H9 (cell line): ENCODE measurements around the gene NPHP4. TPM values are rescaled to one million over a fixed set of nuclear protein-coding genes. Genes with fewer than 3 reads are reported as not detected.

Source experiments
- DNase-seq: peaks from one replicate; pipeline ENCODE4 v3.0.0-alpha.2; 2017
- H2AFZ ChIP-seq: one replicate; pipeline ENCODE4 v1.6.1; 2013; ENCODE audit warnings: mild to moderate bottlenecking, low read length, control low read depth, moderate library complexity
- H2AK5ac ChIP-seq: 2 replicates; pipeline ENCODE4 v1.6.1; 2013; ENCODE audit warnings: low read length, control low read depth, mixed read lengths; ENCODE audit not compliant: insufficient read length
- H2BK120ac ChIP-seq: one replicate; pipeline ENCODE4 v1.6.1; 2013; ENCODE audit warnings: low read depth, mild to moderate bottlenecking, low read length, control low read depth, inconsistent platforms; ENCODE audit not compliant: poor library complexity, severe bottlenecking
- H2BK12ac ChIP-seq: 2 replicates; pipeline ENCODE4 v1.6.1; 2013; ENCODE audit warnings: low read length, control low read depth, mixed read lengths, low read depth; ENCODE audit not compliant: insufficient read length
- H2BK15ac ChIP-seq: 2 replicates; pipeline ENCODE4 v1.6.1; 2013; ENCODE audit warnings: low read depth, low read length, control low read depth
- H2BK20ac ChIP-seq: one replicate; pipeline ENCODE4 v1.6.1; 2013; ENCODE audit warnings: low read depth, mild to moderate bottlenecking, low read length, control low read depth, inconsistent platforms; ENCODE audit not compliant: poor library complexity, severe bottlenecking
- H2BK5ac ChIP-seq: 2 replicates; pipeline ENCODE4 v1.6.1; 2013; ENCODE audit warnings: low read length, control low read depth, mixed read lengths; ENCODE audit not compliant: insufficient read length
- H3K14ac ChIP-seq: 2 replicates; pipeline ENCODE4 v1.6.1; 2013; ENCODE audit warnings: low read length, control low read depth; ENCODE audit not compliant: insufficient read depth
- H3K18ac ChIP-seq: 2 replicates; pipeline ENCODE4 v1.6.1; 2013; ENCODE audit warnings: low read depth, mild to moderate bottlenecking, mixed read lengths, low read length, control low read depth; ENCODE audit not compliant: insufficient read length
- H3K23ac ChIP-seq: 2 replicates; pipeline ENCODE4 v1.6.1; 2013; ENCODE audit warnings: low read length, control low read depth, mixed read lengths, low read depth; ENCODE audit not compliant: insufficient read length
- H3K23me2 ChIP-seq: 2 replicates; pipeline ENCODE4 v1.6.1; 2013; ENCODE audit warnings: low read depth, mild to moderate bottlenecking, mixed read lengths, low read length, control low read depth; ENCODE audit not compliant: insufficient read length, poor library complexity, severe bottlenecking
- H3K27ac ChIP-seq: 2 replicates; pipeline ENCODE4 v1.5.1; 2013; ENCODE audit warnings: low read length, control low read depth, mixed read lengths, low read depth; ENCODE audit not compliant: insufficient read length
- H3K27me3 ChIP-seq: 2 replicates; pipeline ENCODE4 v1.6.1; 2013; ENCODE audit warnings: low read length, control low read depth, inconsistent platforms; ENCODE audit not compliant: insufficient read depth
- H3K4ac ChIP-seq: 2 replicates; pipeline ENCODE4 v1.6.1; 2013; ENCODE audit warnings: low read depth, mild to moderate bottlenecking, control low read depth, inconsistent platforms, low read length, moderate library complexity
- H3K4me1 ChIP-seq: 2 replicates; pipeline ENCODE4 v1.6.1; 2013; ENCODE audit warnings: low read length, control low read depth, inconsistent platforms; ENCODE audit not compliant: insufficient read depth
- H3K4me2 ChIP-seq: 2 replicates; pipeline ENCODE4 v1.6.1; 2013; ENCODE audit warnings: low read length, control low read depth, mixed read lengths; ENCODE audit not compliant: insufficient read length, insufficient read depth
- H3K56ac ChIP-seq: 2 replicates; pipeline ENCODE4 v1.6.1; 2013; ENCODE audit warnings: low read depth, mild to moderate bottlenecking, mixed read lengths, low read length, control low read depth; ENCODE audit not compliant: insufficient read length
- H3K79me1 ChIP-seq: 2 replicates; pipeline ENCODE4 v1.6.1; 2013; ENCODE audit warnings: low read depth, mild to moderate bottlenecking, moderate library complexity, low read length, control low read depth, inconsistent platforms; ENCODE audit not compliant: insufficient read depth, poor library complexity, severe bottlenecking
- H3K79me2 ChIP-seq: 2 replicates; pipeline ENCODE4 v1.6.1; 2013; ENCODE audit warnings: low read length, control low read depth, inconsistent platforms; ENCODE audit not compliant: insufficient read depth
- H3K9ac ChIP-seq: 2 replicates; pipeline ENCODE4 v1.6.1; 2013; ENCODE audit warnings: low read length, control low read depth, mixed read lengths; ENCODE audit not compliant: insufficient read length; ENCODE audit errors: extremely low read depth
- H3K9me3 ChIP-seq: one replicate; pipeline ENCODE4 v1.6.1; 2013; ENCODE audit warnings: low read depth, low read length, inconsistent platforms; ENCODE audit not compliant: control insufficient read depth
- H3T11ph ChIP-seq: one replicate; pipeline ENCODE4 v1.6.1; 2013; ENCODE audit warnings: mild to moderate bottlenecking, low read length, control low read depth, inconsistent platforms
- H4K20me1 ChIP-seq: one replicate; pipeline ENCODE4 v1.6.1; 2013; ENCODE audit not compliant: control insufficient read depth, insufficient read length, insufficient read depth
- H4K5ac ChIP-seq: 2 replicates; pipeline ENCODE4 v1.6.1; 2013; ENCODE audit warnings: low read depth, mild to moderate bottlenecking, mixed read lengths, low read length, control low read depth; ENCODE audit not compliant: insufficient read length
- H4K8ac ChIP-seq: replicated peaks from 2 replicates; pipeline ENCODE4 v1.6.1; 2013; ENCODE audit warnings: low read length, control low read depth, mixed read lengths, low read depth; ENCODE audit not compliant: insufficient read length
- H4K91ac ChIP-seq: 2 replicates; pipeline ENCODE4 v1.6.1; 2013; ENCODE audit warnings: low read depth, mild to moderate bottlenecking, moderate library complexity, mixed read lengths, low read length, control low read depth; ENCODE audit not compliant: insufficient read length
- H3K27ac Mint-ChIP-seq, 3 experiments: 2 replicates in 2 of 3; 3 replicates in 1 of 3; pipeline ENCODE4 v1.8.0; 2020 to 2021; ENCODE audit warnings: mixed read lengths in 3 of 3, mild to moderate bottlenecking in 1 of 3, moderate library complexity in 1 of 3
- H3K27me3 Mint-ChIP-seq: 2 replicates; pipeline ENCODE4 v1.8.0; 2021; ENCODE audit warnings: low read depth, mild to moderate bottlenecking, moderate library complexity, mixed read lengths
- H3K36me3 Mint-ChIP-seq, 3 experiments: 2 replicates in 2 of 3; 3 replicates in 1 of 3; pipeline ENCODE4 v1.8.0; 2020 to 2021; ENCODE audit warnings: low read depth in 3 of 3, mixed read lengths in 3 of 3; ENCODE audit not compliant: insufficient read depth in 1 of 3
- H3K4me1 Mint-ChIP-seq, 2 experiments: 2 replicates each; pipeline ENCODE4 v1.8.0; 2020; ENCODE audit warnings: mixed read lengths in 2 of 2
- H3K4me3 Mint-ChIP-seq, 2 experiments: 2 replicates in 1 of 2; 3 replicates in 1 of 2; pipeline ENCODE4 v1.8.0; 2020 to 2021; ENCODE audit warnings: mild to moderate bottlenecking in 2 of 2, mixed read lengths in 2 of 2, moderate library complexity in 1 of 2
- H3K9me3 Mint-ChIP-seq, 2 experiments: 2 replicates in 1 of 2; 3 replicates in 1 of 2; pipeline ENCODE4 v1.8.0; 2020; ENCODE audit warnings: mild to moderate bottlenecking in 2 of 2, mixed read lengths in 2 of 2, moderate library complexity in 1 of 2
- WGBS: extraction: QIAGEN DNeasy Blood & Tissue Kit; methylation state at CpG from one replicate; pipeline ENCODE4 v1.1.7; 2013; ENCODE audit warnings: missing lambda C conversion rate, low lambda C conversion rate, mixed read lengths; ENCODE audit not compliant: insufficient read length; ENCODE audit errors: extremely low coverage; 5-methylcytosine and 5-hydroxymethylcytosine counted together
- total RNA-seq: library from RNA; stranded (reverse); gene quantifications from 2 replicates; pipeline ENCODE4 v1.2.1, GENCODE V29; 2021
- TF ChIP-seq, protein P1 (sequence below): fragments of 200-600 bp; sonication (generic); conservative IDR thresholded peaks from 3 replicates; pipeline ENCODE4 v1.8.0; 2021; ENCODE audit warnings: antibody characterized with exemption, mild to moderate bottlenecking

Gene NPHP4
- total RNA-seq, 1 experiment from 2014 or later = 17.6 TPM

GRCh38 chr1:5882367-5883128 lies 109.7 kb downstream of the NPHP4 start:
- H3K27me3 Mint-ChIP-seq = peaks cover 2% of the 10 kb centered on the region; the same call in 1 of the 2 replicates
- Histone ChIP-seq H3K27me3 (no peaks in the 10 kb centered on the region), H4K91ac (no peak overlapping the region), H3K4ac (no peak overlapping the region), H2BK12ac (no peak overlapping the region), H3K4me1 (no peaks in the 10 kb centered on the region), H3K79me1 (no peaks in the 10 kb centered on the region), H4K5ac (no peak overlapping the region), H3K9ac (no peak overlapping the region), H3K27ac (no peak overlapping the region), H2BK20ac (no peak overlapping the region), H4K8ac (no peak overlapping the region), H3K18ac (no peak overlapping the region), H3K79me2 (no peaks in the 10 kb centered on the region), H2BK5ac (no peak overlapping the region), H3K9me3 (no peaks in the 10 kb centered on the region), H2AFZ (no peak overlapping the region), H2AK5ac (no peak overlapping the region), H2BK120ac (no peak overlapping the region), H3K23me2 (no peaks in the 10 kb centered on the region), H3K56ac (no peak overlapping the region), H3T11ph (no peak overlapping the region), H2BK15ac (no peak overlapping the region), H3K14ac (no peak overlapping the region; the same call in 1 of the 2 replicates), H4K20me1 (no peaks in the 10 kb centered on the region), H3K4me2 (no peak overlapping the region), H3K23ac (no peak overlapping the region)
- no CpG with 5 or more reads among the region's 27 CpGs for WGBS
- no peak overlapping the region for H3K4me3 Mint-ChIP-seq
- DNase-seq = no peak
- TF ChIP-seq, protein P1, sequence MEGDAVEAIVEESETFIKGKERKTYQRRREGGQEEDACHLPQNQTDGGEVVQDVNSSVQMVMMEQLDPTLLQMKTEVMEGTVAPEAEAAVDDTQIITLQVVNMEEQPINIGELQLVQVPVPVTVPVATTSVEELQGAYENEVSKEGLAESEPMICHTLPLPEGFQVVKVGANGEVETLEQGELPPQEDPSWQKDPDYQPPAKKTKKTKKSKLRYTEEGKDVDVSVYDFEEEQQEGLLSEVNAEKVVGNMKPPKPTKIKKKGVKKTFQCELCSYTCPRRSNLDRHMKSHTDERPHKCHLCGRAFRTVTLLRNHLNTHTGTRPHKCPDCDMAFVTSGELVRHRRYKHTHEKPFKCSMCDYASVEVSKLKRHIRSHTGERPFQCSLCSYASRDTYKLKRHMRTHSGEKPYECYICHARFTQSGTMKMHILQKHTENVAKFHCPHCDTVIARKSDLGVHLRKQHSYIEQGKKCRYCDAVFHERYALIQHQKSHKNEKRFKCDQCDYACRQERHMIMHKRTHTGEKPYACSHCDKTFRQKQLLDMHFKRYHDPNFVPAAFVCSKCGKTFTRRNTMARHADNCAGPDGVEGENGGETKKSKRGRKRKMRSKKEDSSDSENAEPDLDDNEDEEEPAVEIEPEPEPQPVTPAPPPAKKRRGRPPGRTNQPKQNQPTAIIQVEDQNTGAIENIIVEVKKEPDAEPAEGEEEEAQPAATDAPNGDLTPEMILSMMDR = no peak
- peaks cover 6 to 7% of the 10 kb centered on the region in 2 experiments; a peak in 4 of 5 replicates for H3K9me3 Mint-ChIP-seq
- H3K4me1 Mint-ChIP-seq = peaks cover under 1 to 5% of the 10 kb centered on the region in 2 experiments; a peak in 3 of 4 replicates
- peak overlapping the region; percentile 4 to 92 (median 89); a peak in 4 of 7 replicates for H3K27ac Mint-ChIP-seq
- peaks cover 31 to 44% (median 43%) of the 10 kb centered on the region in 3 experiments for H3K36me3 Mint-ChIP-seq
